ENCODE measurements around the gene ZRSR2.

Gene ZRSR2

GRCh38 chrX:15856636-15857035, 66.4 kb downstream of the ZRSR2 start:
- TF ChIP-seq CTCF (IDR thresholded peaks at IDR 0.05), result no peak

- no peak for TF ChIP-seq CTCF (IDR thresholded peaks at IDR 0.05)
These were observed 67.8 kb downstream of the ZRSR2 start for GRCh38 chrX:15858051-15858450.

- TF ChIP-seq CTCF (IDR thresholded peaks at IDR 0.05), result no peak
These were observed 70.6 kb downstream of the ZRSR2 start for GRCh38 chrX:15860921-15861320.

- no peak for TF ChIP-seq CTCF (IDR thresholded peaks at IDR 0.05)
These were observed 73.7 kb downstream of the ZRSR2 start for GRCh38 chrX:15864023-15864422.

- TF ChIP-seq CTCF (IDR thresholded peaks at IDR 0.05), result no peak
These were observed 74.3 kb downstream of the ZRSR2 start for GRCh38 chrX:15864629-15865028.

- no peak for TF ChIP-seq CTCF (IDR thresholded peaks at IDR 0.05)
These were observed 75.9 kb downstream of the ZRSR2 start for GRCh38 chrX:15866147-15866546.

- TF ChIP-seq CTCF (IDR thresholded peaks at IDR 0.05), result no peak
These were observed 79.4 kb downstream of the ZRSR2 start for GRCh38 chrX:15869695-15870094.

GRCh38 chrX:15870310-15870709, 80.0 kb downstream of the ZRSR2 start:
- no peak for TF ChIP-seq CTCF (IDR thresholded peaks at IDR 0.05)

Measured in LNCAP (cell line).